ENCODE results near the gene BLNK. TPM values are rescaled to one million over a fixed set of nuclear protein-coding genes. Genes with fewer than 3 reads are reported as not detected.
A peak's percentile ranks its signal among the peaks of the same experiment; 100 is the strongest.

Gene BLNK
- total RNA-seq, 8 experiments from 2014 or later: 0.13 to 12.1 (median 1.00) TPM; not detected in 1

- 57 to 100% (median 84%) methylated on average over 2 to 6 of the region's 6 CpGs for WGBS, 10 experiments
Measured at GRCh38 chr10:96283756-96284155, 12.4 kb upstream of the BLNK start.

GRCh38 chr10:96283351-96283750, 12.0 kb upstream of the BLNK start:
- Histone ChIP-seq H3K4me3 (no peak overlapping the region), H3K27ac (no peak overlapping the region), H3K4me1 (replicated peaks in 1 of 2) (no peaks in the 10 kb centered on the region)
- in situ Hi-C loops (cut with MboI; ENCODE audit: low pct_unique_long_range_greater_than_20kb in 2 of 9, low sequenced_read_pairs in 9 of 9, unreplicated experiment in 9 of 9): loop anchor here in 2 of 9 experiments (25.0 kb wide), 1 partner anchor 271 kb away; no protein-coding TSS in a partner anchor
- WGBS, 10 experiments: 0 to 83% (median 57%) methylated on average over 1 to 2 of the region's 2 CpGs; no CpG with 5 or more reads in 1 of the 10 experiments
- no peak for ATAC-seq (replicated peaks in 6 of 8)

More at GRCh38 chr10:96283756-96284155, 12.4 kb upstream of the BLNK start:
- no peaks in the 10 kb centered on the region for H3K4me1 ChIP-seq (replicated peaks in 1 of 2)
- H3K4me3 ChIP-seq: no peak overlapping the region
- in situ Hi-C loops (cut with MboI; ENCODE audit: low pct_unique_long_range_greater_than_20kb in 2 of 9, low sequenced_read_pairs in 9 of 9, unreplicated experiment in 9 of 9): loop anchor here in 2 of 9 experiments (25.0 kb wide), 1 partner anchor 271 kb away; no protein-coding TSS in a partner anchor
- no peak overlapping the region for H3K27ac ChIP-seq
- ATAC-seq (replicated peaks in 6 of 8): no peak

GRCh38 chr10:96281444-96282029, 10.2 kb upstream of the BLNK start:
- ATAC-seq (replicated peaks in 6 of 8): no peak
- Histone ChIP-seq H3K4me1 (replicated peaks in 1 of 2) (no peaks in the 10 kb centered on the region), H3K27ac (no peak overlapping the region), H3K4me3 (no peak overlapping the region)
- in situ Hi-C loops (cut with MboI; ENCODE audit: low pct_unique_long_range_greater_than_20kb in 2 of 9, low sequenced_read_pairs in 9 of 9, unreplicated experiment in 9 of 9): loop anchor here in 2 of 9 experiments (25.0 kb wide), 1 partner anchor 269 kb away; no protein-coding TSS in a partner anchor
- WGBS, 10 experiments: 37 to 100% (median 85%) methylated on average over 1 to 3 of the region's 3 CpGs

- H3K4me1 ChIP-seq (replicated peaks in 1 of 2): no peaks in the 10 kb centered on the region
- ATAC-seq (replicated peaks in 6 of 8): no peak
- in situ Hi-C loops (cut with MboI; ENCODE audit: low pct_unique_long_range_greater_than_20kb in 2 of 9, low sequenced_read_pairs in 9 of 9, unreplicated experiment in 9 of 9): loop anchor here in 2 of 9 experiments (25.0 kb wide), 1 partner anchor 269 kb away; no protein-coding TSS in a partner anchor
- H3K27ac ChIP-seq: no peak overlapping the region
- no peak overlapping the region for H3K4me3 ChIP-seq
- WGBS, 10 experiments: 0 to 100% (median 54%) methylated on average over 1 to 2 of the region's 2 CpGs; no CpG with 5 or more reads in 4 of the 10 experiments
Measured at GRCh38 chr10:96280859-96281258, 9.5 kb upstream of the BLNK start.

- in situ Hi-C loops (cut with MboI; ENCODE audit: low pct_unique_long_range_greater_than_20kb in 2 of 9, low sequenced_read_pairs in 9 of 9, unreplicated experiment in 9 of 9): loop anchor here in 2 of 9 experiments (25.0 kb wide), 1 partner anchor 267 kb away; no protein-coding TSS in a partner anchor
- no peak overlapping the region for H3K27ac ChIP-seq
- WGBS, 10 experiments: 60 to 100% (median 69%) methylated on average over 1 to 3 of the region's 3 CpGs; no CpG with 5 or more reads in 5 of the 10 experiments
- no peaks in the 10 kb centered on the region for H3K4me1 ChIP-seq (replicated peaks in 1 of 2)
- no peak overlapping the region for H3K4me3 ChIP-seq
- ATAC-seq (replicated peaks in 6 of 8): peak in 6 of 8 experiments; percentile 19 to 97 (median 66)
Measured at GRCh38 chr10:96279191-96279641, 7.8 kb upstream of the BLNK start.

- 0 to 100% (median 86%) methylated on average over 1 of the region's 1 CpG; no CpG with 5 or more reads in 4 of the 10 experiments for WGBS, 10 experiments
- Histone ChIP-seq H3K4me1 (replicated peaks in 1 of 2) (no peaks in the 10 kb centered on the region), H3K27ac (no peak overlapping the region), H3K4me3 (no peak overlapping the region)
- in situ Hi-C loops (cut with MboI; ENCODE audit: low pct_unique_long_range_greater_than_20kb in 2 of 9, low sequenced_read_pairs in 9 of 9, unreplicated experiment in 9 of 9): loop anchor here in 2 of 9 experiments (25.0 kb wide), 1 partner anchor 265 kb away; no protein-coding TSS in a partner anchor
- ATAC-seq (replicated peaks in 6 of 8): no peak
Measured at GRCh38 chr10:96276831-96277230, 5.5 kb upstream of the BLNK start.

- in situ Hi-C loops (cut with MboI; ENCODE audit: low pct_unique_long_range_greater_than_20kb in 2 of 9, low sequenced_read_pairs in 9 of 9, unreplicated experiment in 9 of 9): loop anchor here in 2 of 9 experiments (25.0 kb wide), 1 partner anchor 264 kb away; no protein-coding TSS in a partner anchor
- 70 to 100% (median 87%) methylated on average over 1 to 6 of the region's 6 CpGs; no CpG with 5 or more reads in 1 of the 10 experiments for WGBS, 10 experiments
Measured at GRCh38 chr10:96276426-96276825, 5.1 kb upstream of the BLNK start.

GRCh38 chr10:96275685-96276418, 4.5 kb upstream of the BLNK start:
- ATAC-seq (replicated peaks in 6 of 8): no peak
- Histone ChIP-seq H3K4me3 (no peak overlapping the region), H3K27ac (no peak overlapping the region), H3K4me1 (replicated peaks in 1 of 2) (no peaks in the 10 kb centered on the region)
- WGBS, 10 experiments: 0 to 100% (median 82%) methylated on average over 1 to 2 of the region's 2 CpGs; no CpG with 5 or more reads in 4 of the 10 experiments
- in situ Hi-C loops (cut with MboI; ENCODE audit: low pct_unique_long_range_greater_than_20kb in 2 of 9, low sequenced_read_pairs in 9 of 9, unreplicated experiment in 9 of 9): loop anchor here in 2 of 9 experiments (25.0 kb wide), 1 partner anchor 264 kb away; no protein-coding TSS in a partner anchor

More at GRCh38 chr10:96276426-96276825, 5.1 kb upstream of the BLNK start:
- no peak for ATAC-seq (replicated peaks in 6 of 8)
- H3K4me3 ChIP-seq: no peak overlapping the region
- no peaks in the 10 kb centered on the region for H3K4me1 ChIP-seq (replicated peaks in 1 of 2)
- no peak overlapping the region for H3K27ac ChIP-seq

GRCh38 chr10:96272316-96273280, 1.2 kb upstream of the BLNK start:
- Histone ChIP-seq H3K4me1 (replicated peaks in 1 of 2) (no peaks in the 10 kb centered on the region), H3K27ac (no peak overlapping the region), H3K4me3 (no peak overlapping the region)
- in situ Hi-C loops (cut with MboI; ENCODE audit: low pct_unique_long_range_greater_than_20kb in 2 of 9, low sequenced_read_pairs in 9 of 9, unreplicated experiment in 9 of 9): no loop called here
- ATAC-seq (replicated peaks in 6 of 8): peak in 2 of 8 experiments; percentile 17 to 50
- 13 to 80% (median 56%) methylated on average over 1 to 4 of the region's 8 CpGs; no CpG with 5 or more reads in 4 of the 10 experiments for WGBS, 10 experiments

GRCh38 chr10:96270571-96270970, 798 bp downstream of the BLNK start:
- Histone ChIP-seq H3K4me3 (no peak overlapping the region), H3K27ac (no peak overlapping the region), H3K4me1 (replicated peaks in 1 of 2) (no peaks in the 10 kb centered on the region)
- in situ Hi-C loops (cut with MboI; ENCODE audit: low pct_unique_long_range_greater_than_20kb in 2 of 9, low sequenced_read_pairs in 9 of 9, unreplicated experiment in 9 of 9): no loop called here
- ATAC-seq (replicated peaks in 6 of 8): no peak
- WGBS, 10 experiments: 32 to 100% (median 92%) methylated on average over 2 of the region's 2 CpGs; no CpG with 5 or more reads in 2 of the 10 experiments

GRCh38 chr10:96269438-96270300, 1.7 kb downstream of the BLNK start:
- no peak for ATAC-seq (replicated peaks in 6 of 8)
- WGBS, 10 experiments: 15 to 94% (median 64%) methylated on average over 3 to 6 of the region's 6 CpGs; no CpG with 5 or more reads in 4 of the 10 experiments
- in situ Hi-C loops (cut with MboI; ENCODE audit: low pct_unique_long_range_greater_than_20kb in 2 of 9, low sequenced_read_pairs in 9 of 9, unreplicated experiment in 9 of 9): no loop called here

More at GRCh38 chr10:96269438-96270300, 1.7 kb downstream of the BLNK start:
- no peak overlapping the region for H3K27ac ChIP-seq
- no peak overlapping the region for H3K4me3 ChIP-seq
- no peaks in the 10 kb centered on the region for H3K4me1 ChIP-seq (replicated peaks in 1 of 2)

Data from motor neuron (in vitro differentiated cells).